Trophoblast cell (in vitro differentiated cells and primary cell): ENCODE data around the gene MX2.

ENCODE experiments used
- DNase-seq, 2 donors: peaks; one replicate each; pipeline ENCODE4 v3.0.0-alpha.2; 2016
- H2AFZ ChIP-seq: 2 replicates; pipeline ENCODE4 v1.6.1; 2013; ENCODE audit warnings: low read length, moderate library complexity, mild to moderate bottlenecking; ENCODE audit not compliant: insufficient read depth, poor library complexity
- H2AK5ac ChIP-seq: 2 replicates; pipeline ENCODE4 v1.6.1; 2013; ENCODE audit warnings: mild to moderate bottlenecking, low read length
- H2BK120ac ChIP-seq: 2 replicates; pipeline ENCODE4 v1.6.1; 2013; ENCODE audit warnings: low read length, mild to moderate bottlenecking, moderate library complexity; ENCODE audit not compliant: insufficient read depth, poor library complexity
- H2BK12ac ChIP-seq: 2 replicates; pipeline ENCODE4 v1.6.1; 2013; ENCODE audit warnings: mild to moderate bottlenecking, low read length, moderate library complexity
- H2BK5ac ChIP-seq: 2 replicates; pipeline ENCODE4 v1.6.1; 2013; ENCODE audit warnings: low read length, low read depth, moderate library complexity, mild to moderate bottlenecking; ENCODE audit not compliant: poor library complexity
- H3K14ac ChIP-seq: 2 replicates; pipeline ENCODE4 v1.6.1; 2013; ENCODE audit warnings: mild to moderate bottlenecking, low read length
- H3K18ac ChIP-seq: 2 replicates; pipeline ENCODE4 v1.6.1; 2013; ENCODE audit warnings: mild to moderate bottlenecking, low read length
- H3K23ac ChIP-seq: 2 replicates; pipeline ENCODE4 v1.6.1; 2013; ENCODE audit warnings: low read length
- H3K27ac ChIP-seq: 2 replicates; pipeline ENCODE4 v1.5.1; 2013; ENCODE audit warnings: low read depth, mild to moderate bottlenecking, inconsistent platforms, low read length, moderate library complexity
- H3K27me3 ChIP-seq: 2 replicates; pipeline ENCODE4 v1.6.1; 2013; ENCODE audit warnings: inconsistent platforms, mild to moderate bottlenecking, low read length, moderate library complexity; ENCODE audit not compliant: insufficient read depth
- H3K36me3 ChIP-seq, 2 experiments: 1 replicate in 1 of 2; 2 replicates in 1 of 2; pipeline ENCODE4 v1.6.1; 2013; ENCODE audit warnings: low read length in 2 of 2, mild to moderate bottlenecking in 2 of 2, moderate library complexity in 1 of 2; ENCODE audit not compliant: insufficient read depth in 2 of 2, control insufficient read depth in 1 of 2
- H3K4ac ChIP-seq: 2 replicates; pipeline ENCODE4 v1.6.1; 2013; ENCODE audit warnings: low read depth, mild to moderate bottlenecking, low read length, moderate library complexity
- H3K4me1 ChIP-seq, 2 experiments: 1 replicate in 1 of 2; 2 replicates in 1 of 2; pipeline ENCODE4 v1.6.1; 2013; ENCODE audit warnings: low read length in 2 of 2, mild to moderate bottlenecking in 2 of 2, moderate library complexity in 1 of 2; ENCODE audit not compliant: insufficient read depth in 2 of 2, control insufficient read depth in 1 of 2
- H3K4me2 ChIP-seq: 2 replicates; pipeline ENCODE4 v1.6.1; 2013; ENCODE audit warnings: inconsistent platforms, mild to moderate bottlenecking, low read length, moderate library complexity
- H3K4me3 ChIP-seq: 2 replicates; pipeline ENCODE4 v1.5.1; 2013; ENCODE audit warnings: mild to moderate bottlenecking, low read depth, low read length, inconsistent platforms
- H3K79me1 ChIP-seq: one replicate; pipeline ENCODE4 v1.6.1; 2013; ENCODE audit warnings: low read length
- H3K79me2 ChIP-seq: 2 replicates; pipeline ENCODE4 v1.6.1; 2013; ENCODE audit warnings: low read length, mild to moderate bottlenecking; ENCODE audit not compliant: control insufficient read depth, insufficient read depth, poor library complexity
- H3K9ac ChIP-seq: 2 replicates; pipeline ENCODE4 v1.6.1; 2013; ENCODE audit warnings: mild to moderate bottlenecking, low read length
- H3K9me3 ChIP-seq: 2 replicates; pipeline ENCODE4 v1.6.1; 2013; ENCODE audit warnings: low read depth, mild to moderate bottlenecking, control low read depth, inconsistent platforms, low read length; ENCODE audit not compliant: insufficient read depth
- H4K12ac ChIP-seq: 2 replicates; pipeline ENCODE4 v1.6.1; 2013; ENCODE audit warnings: low read depth, mild to moderate bottlenecking, low read length, moderate library complexity
- H4K8ac ChIP-seq: 2 replicates; pipeline ENCODE4 v1.6.1; 2013; ENCODE audit warnings: low read depth, mild to moderate bottlenecking, low read length, moderate library complexity
- H4K91ac ChIP-seq: one replicate; pipeline ENCODE4 v1.6.1; 2013; ENCODE audit warnings: low read depth, mild to moderate bottlenecking, low read length, moderate library complexity
- WGBS: extraction: QIAGEN DNeasy Blood & Tissue Kit; methylation state at CpG from one replicate; pipeline ENCODE4 v1.1.7; 2013; ENCODE audit warnings: missing lambda C conversion rate; ENCODE audit not compliant: insufficient read length, insufficient coverage; ENCODE audit errors: extremely low coverage; 5-methylcytosine and 5-hydroxymethylcytosine counted together

The MX2 gene

GRCh38 chr21:41403966-41404365, 42.1 kb downstream of the MX2 start:
- Histone ChIP-seq H4K12ac (no peak overlapping the region), H3K27ac (no peak overlapping the region), H3K4me1 (no peaks in the 10 kb centered on the region), H4K91ac (no peak overlapping the region), H4K8ac (no peak overlapping the region), H3K9me3 (peaks cover 1% of the 10 kb centered on the region), H3K9ac (no peak overlapping the region), H2BK5ac (no peak overlapping the region), H2AFZ (no peak overlapping the region), H3K14ac (no peak overlapping the region), H3K23ac (no peak overlapping the region), H3K4me2 (no peak overlapping the region), H3K18ac (no peak overlapping the region), H3K27me3 (peaks cover 3% of the 10 kb centered on the region), H3K4me3 (peak overlapping the region; percentile 36), H3K79me2 (no peaks in the 10 kb centered on the region), H2AK5ac (no peak overlapping the region), H3K4ac (no peak overlapping the region), H3K79me1 (no peaks in the 10 kb centered on the region), H2BK120ac (no peak overlapping the region), H3K36me3 (no peaks in the 10 kb centered on the region), H2BK12ac (no peak overlapping the region)
- DNase-seq: no peak
- no CpG with 5 or more reads among the region's 10 CpGs for WGBS

- Histone ChIP-seq H2BK5ac (no peak overlapping the region), H3K14ac (no peak overlapping the region), H3K23ac (no peak overlapping the region), H3K18ac (no peak overlapping the region), H2AFZ (no peak overlapping the region), H2BK120ac (no peak overlapping the region), H4K91ac (no peak overlapping the region), H3K27me3 (peaks cover 3% of the 10 kb centered on the region), H3K4ac (no peak overlapping the region), H2BK12ac (no peak overlapping the region), H4K8ac (no peak overlapping the region), H3K27ac (no peak overlapping the region), H3K79me1 (no peaks in the 10 kb centered on the region), H3K36me3 (no peaks in the 10 kb centered on the region), H4K12ac (no peak overlapping the region), H3K4me2 (no peak overlapping the region), H3K9me3 (peaks cover 1% of the 10 kb centered on the region), H3K9ac (no peak overlapping the region), H3K4me1 (no peaks in the 10 kb centered on the region), H2AK5ac (no peak overlapping the region), H3K79me2 (no peaks in the 10 kb centered on the region), H3K4me3 (no peak overlapping the region)
- WGBS: no CpG with 5 or more reads among the region's 4 CpGs
- no peak for DNase-seq
These were observed 43.5 kb downstream of the MX2 start for GRCh38 chr21:41405321-41405720.

GRCh38 chr21:41406340-41406739, 44.5 kb downstream of the MX2 start:
- Histone ChIP-seq H2BK12ac (no peak overlapping the region), H4K91ac (no peak overlapping the region), H3K79me2 (no peaks in the 10 kb centered on the region), H2AK5ac (no peak overlapping the region), H3K9ac (no peak overlapping the region), H3K79me1 (no peaks in the 10 kb centered on the region), H2BK120ac (no peak overlapping the region), H3K27ac (no peak overlapping the region), H4K8ac (no peak overlapping the region), H3K4me3 (no peak overlapping the region), H3K27me3 (peaks cover 3% of the 10 kb centered on the region), H3K23ac (peak overlapping the region; percentile 17), H2AFZ (no peak overlapping the region), H3K36me3 (no peaks in the 10 kb centered on the region), H3K14ac (no peak overlapping the region), H3K4me1 (no peaks in the 10 kb centered on the region), H4K12ac (no peak overlapping the region), H3K4ac (no peak overlapping the region), H3K18ac (no peak overlapping the region), H3K4me2 (no peak overlapping the region), H3K9me3 (peaks cover 1% of the 10 kb centered on the region), H2BK5ac (no peak overlapping the region)
- no CpG with 5 or more reads among the region's 6 CpGs for WGBS
- no peak for DNase-seq

GRCh38 chr21:41407541-41408460, 46.0 kb downstream of the MX2 start:
- Histone ChIP-seq H2AFZ (no peak overlapping the region), H3K36me3 (no peaks in the 10 kb centered on the region), H2AK5ac (no peak overlapping the region), H3K9ac (peak overlapping the region; percentile 49), H3K4me1 (no peaks in the 10 kb centered on the region), H4K91ac (no peak overlapping the region), H3K79me2 (no peaks in the 10 kb centered on the region), H3K18ac (no peak overlapping the region), H2BK120ac (no peak overlapping the region), H3K14ac (no peak overlapping the region), H3K9me3 (peaks cover 1% of the 10 kb centered on the region), H3K4me3 (no peak overlapping the region), H3K23ac (no peak overlapping the region), H3K4me2 (no peak overlapping the region), H4K12ac (no peak overlapping the region), H2BK5ac (no peak overlapping the region), H4K8ac (no peak overlapping the region), H3K27me3 (peaks cover 3% of the 10 kb centered on the region), H3K79me1 (no peaks in the 10 kb centered on the region), H3K27ac (no peak overlapping the region), H3K4ac (no peak overlapping the region), H2BK12ac (no peak overlapping the region)
- no peak for DNase-seq
- WGBS: no CpG with 5 or more reads among the region's 24 CpGs
